GM19397 (cell line): Measurements from ENCODE around the gene PRMT7.

ENCODE experiments used
- ATAC-seq: cut with Tn5 transposase; IDR thresholded peaks from one replicate; pipeline ENCODE4 v1.9.1; 2021; ENCODE audit warnings: mild to moderate bottlenecking, moderate library complexity; ENCODE audit not compliant: unreplicated experiment

Gene PRMT7

DNA sequence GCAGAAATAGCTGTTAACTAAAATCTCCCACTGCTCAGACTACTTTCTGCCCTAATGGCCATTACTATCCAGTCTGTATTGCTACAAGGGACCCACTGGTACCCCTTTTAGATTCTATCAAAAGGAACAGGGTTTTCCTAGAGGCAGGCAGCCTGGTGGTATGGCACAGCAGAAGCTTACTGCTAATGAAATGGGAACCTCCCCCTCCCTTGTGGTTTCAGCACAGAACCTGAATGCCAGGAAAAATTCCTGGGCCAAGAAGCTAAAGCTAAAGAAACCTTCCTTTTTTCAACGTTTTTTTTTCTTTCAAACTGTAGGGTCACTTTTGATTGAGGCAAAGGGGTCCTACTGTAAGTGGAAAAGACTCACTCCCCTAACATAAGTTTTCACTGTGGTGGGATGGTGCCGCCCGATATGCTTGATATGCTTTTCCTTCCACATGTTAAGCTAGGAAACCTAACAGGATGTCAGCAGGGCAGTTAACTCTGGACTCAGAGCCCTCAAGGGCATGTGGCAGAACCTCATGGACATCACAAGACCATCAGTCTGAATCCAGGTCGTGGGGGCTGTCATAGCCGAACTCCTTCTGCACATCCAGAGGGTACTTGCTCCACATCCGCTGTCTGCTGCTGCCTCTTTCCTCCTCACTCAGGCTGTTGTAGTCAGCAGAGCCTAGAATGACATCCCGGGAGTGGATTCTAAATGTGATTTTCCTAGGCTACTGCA, 9.9 kb upstream of the PRMT7 start:
- no peak for ATAC-seq

DNA sequence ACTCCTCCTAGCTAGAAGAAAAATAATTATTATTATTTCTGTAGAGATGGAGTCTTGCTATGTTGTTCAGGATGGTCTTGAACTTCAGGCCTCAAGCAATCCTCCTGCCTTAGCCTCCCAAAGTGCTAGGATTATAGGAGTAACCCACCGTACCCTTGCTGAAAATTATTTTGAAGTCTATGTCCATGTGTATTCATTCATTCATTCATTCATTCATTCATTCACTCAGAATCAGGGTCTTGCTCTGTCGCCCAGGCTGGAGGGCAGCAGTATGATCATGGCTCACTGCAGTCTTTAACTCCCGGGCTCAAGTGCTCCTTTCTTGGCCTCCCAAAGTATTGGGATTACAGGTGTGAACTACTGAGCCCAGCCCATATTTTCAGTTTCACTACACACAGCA, 4.2 kb upstream of the PRMT7 start:
- ATAC-seq, result no peak

DNA sequence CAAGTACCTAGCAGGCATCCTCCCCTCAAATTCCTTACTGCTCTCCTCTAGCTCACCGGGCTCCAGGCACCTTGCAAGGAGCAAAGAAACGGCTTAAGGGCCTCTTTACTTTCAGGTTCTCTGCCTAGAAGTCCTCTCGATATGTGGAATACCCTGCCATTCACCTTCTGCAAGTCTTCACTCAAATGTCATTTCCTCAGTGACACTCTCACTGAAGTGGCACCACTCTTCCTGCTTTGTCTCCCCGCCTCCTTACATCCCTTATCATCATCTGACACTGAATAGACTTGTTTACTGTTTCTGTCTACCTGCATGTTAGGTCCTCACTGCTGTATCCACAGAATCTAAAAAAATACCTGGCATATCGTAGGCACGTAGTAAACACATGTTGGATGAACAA, 1.0 kb upstream of the PRMT7 start:
- no peak for ATAC-seq

DNA sequence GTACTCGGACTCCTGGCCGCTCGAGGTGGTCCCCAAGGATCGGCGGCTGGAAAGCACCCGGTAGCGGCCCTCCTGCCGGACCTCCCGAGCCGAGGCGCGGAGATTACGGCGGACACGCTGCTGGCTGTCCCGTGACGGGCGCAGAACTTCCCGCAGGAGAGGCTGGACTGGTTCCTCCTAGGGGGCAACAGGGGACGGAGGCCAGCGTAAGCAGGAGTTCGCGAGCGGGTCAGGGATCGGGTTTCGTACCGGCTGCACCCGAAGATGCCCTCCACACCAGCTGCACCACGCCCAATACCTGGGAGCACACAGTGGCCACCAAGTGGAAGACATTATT, 414 bp upstream of the PRMT7 start:
- peak; percentile 30 for ATAC-seq

DNA sequence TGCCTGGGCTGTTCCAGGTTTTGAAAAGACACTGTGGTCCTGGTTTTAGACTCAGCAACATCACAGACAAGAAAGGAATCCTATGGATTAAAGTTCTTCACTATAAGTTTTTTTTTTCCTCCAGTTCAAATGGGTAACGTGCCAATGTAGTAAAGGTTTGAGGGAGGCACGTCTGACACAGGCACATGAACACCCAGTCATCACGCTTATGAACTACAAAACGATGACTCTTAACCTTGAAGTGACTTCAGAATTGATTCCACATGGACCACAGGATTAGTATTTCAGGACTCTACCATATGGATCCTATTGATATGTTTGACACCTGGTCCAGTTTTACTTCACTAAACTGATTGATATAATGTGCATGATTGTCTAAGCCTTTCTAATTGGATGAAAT, 2.3 kb downstream of the PRMT7 start:
- no peak for ATAC-seq

DNA sequence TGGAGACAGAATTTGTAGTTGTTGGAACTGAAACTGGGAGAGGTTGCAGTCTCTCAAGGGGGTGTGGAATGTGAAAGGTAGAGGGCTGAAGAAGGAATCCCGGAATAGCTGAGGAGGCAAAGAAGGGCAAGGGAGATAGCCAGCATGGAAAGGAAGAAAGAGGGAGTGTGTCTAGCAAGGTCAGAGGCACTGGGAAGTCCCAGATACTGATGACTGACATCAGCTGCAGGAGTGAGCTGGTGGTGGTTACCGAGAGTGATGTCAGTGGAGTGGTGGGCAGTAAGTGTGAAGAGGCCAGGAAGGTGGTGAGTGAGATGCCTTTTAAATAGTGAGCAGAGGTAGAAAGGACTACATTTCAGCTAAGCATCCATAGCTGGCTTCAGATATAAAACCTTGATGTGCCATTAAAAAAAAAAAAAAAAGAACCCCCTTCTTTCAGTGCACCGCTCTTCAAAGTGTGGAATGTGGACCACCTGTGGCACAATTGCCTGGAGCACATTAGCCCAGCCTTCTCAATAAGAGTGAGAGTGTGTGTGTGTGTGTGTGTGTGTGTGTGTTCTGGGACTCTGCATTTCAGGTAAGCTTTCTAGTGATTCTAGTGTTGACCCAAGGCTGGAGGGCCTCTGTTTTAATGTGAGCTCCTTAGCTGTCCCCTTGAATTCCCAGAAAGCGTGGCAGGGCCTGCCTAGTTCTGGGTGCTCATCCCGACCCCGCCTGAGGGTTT, 8.5 kb downstream of the PRMT7 start:
- ATAC-seq, result no peak

DNA sequence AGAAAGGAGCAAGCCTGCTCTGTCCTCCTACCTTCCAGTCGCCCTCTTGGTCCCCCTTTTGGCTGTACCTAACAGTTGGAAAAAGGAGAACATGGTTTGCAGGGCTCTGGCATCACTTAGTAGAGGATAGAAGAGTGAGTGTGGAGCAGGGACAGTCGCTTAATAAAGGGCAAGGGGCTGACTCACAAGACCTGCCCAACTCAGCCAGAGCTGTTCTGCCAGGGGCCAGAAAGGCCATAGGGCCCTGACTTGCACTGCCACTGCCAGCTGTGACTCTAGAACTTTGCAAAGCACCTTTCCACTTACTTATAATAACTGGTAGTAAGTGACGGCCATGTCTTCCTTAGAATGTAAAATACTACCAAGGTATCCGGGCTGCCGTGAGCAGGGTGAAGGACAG, 13.5 kb downstream of the PRMT7 start:
- no peak for ATAC-seq

DNA sequence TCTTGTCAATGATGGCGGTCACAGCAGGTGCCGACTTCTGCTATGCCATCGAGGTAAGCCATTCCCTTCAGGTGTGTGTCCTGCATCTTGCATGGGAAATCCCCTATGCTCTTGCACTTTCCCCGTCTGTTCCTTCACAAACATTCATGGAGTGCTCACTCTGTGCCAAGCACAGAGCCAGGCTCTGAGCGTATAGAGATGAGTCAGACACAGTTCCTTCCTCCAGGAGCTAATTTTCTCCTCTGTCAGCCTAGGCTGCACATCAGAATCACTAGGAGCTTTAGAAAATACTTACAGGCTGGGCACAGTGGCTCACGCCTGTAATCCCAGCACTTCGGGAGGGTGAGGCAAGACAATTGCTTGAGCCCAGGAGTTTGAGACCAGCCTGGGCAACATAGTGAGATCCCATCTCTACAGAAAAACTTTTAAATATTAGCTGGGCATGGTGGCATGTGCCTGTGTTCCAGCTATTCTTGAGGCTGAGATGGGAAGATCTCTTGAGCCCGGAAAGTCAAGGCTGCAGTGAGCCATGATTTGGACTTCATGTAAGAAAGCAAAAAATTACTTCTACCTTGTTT, 14.1 kb downstream of the PRMT7 start:
- ATAC-seq, result no peak

DNA sequence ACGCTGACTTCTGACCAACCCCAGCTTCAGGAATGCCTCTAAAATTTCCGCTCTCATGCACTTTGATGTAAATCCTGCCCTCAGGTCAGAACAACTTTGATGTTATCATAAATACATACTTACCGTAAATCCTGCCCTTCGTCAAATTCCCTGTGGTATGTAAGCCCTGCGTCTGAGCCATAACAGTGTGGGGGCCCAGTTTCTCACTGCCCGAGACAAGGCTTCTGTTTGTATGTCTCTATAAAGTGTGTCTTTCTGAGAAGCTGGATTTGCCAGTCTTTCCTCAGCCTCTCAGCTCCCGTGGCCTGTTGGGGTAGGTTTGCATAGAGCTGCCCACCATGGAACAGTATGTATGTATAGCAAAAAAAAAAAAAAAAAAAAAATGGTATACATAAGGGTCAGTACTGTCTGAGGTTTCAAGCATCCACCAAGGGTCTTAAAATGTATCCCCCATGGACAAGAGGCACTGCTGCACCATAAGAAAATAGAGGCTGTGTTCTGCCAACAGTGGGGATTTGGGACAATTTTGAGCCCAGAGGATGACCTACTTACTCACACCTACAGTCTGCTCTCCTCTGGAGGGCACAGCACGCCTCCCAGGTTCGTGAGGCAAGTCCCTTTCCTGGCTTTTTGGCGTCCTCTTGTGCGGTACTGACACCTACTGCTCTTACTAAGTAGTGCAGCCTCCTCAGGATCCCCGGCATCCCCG, 17.5 kb downstream of the PRMT7 start:
- ATAC-seq, result no peak

DNA sequence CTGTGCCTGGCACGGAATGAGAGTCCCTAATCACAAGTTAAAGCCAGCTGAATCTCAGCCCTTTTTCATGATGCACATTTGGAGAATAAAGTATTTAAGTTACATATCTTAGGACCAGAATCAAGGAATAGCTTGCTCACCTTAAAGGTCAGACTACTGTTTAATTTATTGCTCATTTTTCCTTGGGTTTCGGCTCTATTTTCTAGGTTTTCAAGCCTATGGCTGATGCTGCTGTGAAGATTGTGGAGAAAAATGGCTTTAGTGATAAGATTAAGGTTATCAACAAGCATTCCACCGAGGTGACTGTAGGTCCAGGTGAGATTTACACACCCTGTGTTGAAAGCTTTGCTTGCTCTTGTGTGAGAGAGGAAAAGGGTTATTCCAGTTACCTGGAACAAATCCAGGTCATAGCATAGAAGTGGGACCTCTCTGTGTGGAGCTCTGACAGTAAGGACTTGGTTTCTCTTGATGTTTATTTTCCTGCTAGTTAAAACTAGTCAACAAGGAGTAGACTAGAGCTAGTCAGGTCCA, 18.1 kb downstream of the PRMT7 start:
- ATAC-seq, result no peak

DNA sequence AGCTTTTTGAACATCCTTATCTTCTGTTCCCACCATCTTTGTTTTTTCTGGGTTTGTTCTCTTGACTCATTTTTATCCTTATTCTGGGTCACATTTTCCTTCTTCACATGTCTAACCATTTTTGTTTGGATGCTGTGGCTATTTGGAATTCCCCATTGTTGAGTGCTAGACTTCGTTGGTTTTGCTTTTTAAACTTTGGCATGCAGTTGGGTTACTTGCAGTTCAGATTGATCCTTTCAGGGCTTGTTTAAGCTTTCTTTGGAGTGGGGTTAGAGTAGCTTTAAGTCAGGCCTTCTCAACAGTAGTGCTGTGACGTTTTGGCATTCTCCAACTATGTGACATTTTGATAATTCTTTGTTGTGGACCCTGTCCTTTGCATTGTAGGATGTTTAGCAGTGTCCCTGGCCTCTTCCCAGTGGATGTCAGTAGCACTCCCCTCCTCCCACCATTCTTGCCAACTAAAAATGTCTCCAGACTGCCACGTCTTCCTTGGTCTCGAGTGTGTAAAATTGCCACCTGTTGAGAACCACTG, 21.1 kb downstream of the PRMT7 start:
- no peak for ATAC-seq

DNA sequence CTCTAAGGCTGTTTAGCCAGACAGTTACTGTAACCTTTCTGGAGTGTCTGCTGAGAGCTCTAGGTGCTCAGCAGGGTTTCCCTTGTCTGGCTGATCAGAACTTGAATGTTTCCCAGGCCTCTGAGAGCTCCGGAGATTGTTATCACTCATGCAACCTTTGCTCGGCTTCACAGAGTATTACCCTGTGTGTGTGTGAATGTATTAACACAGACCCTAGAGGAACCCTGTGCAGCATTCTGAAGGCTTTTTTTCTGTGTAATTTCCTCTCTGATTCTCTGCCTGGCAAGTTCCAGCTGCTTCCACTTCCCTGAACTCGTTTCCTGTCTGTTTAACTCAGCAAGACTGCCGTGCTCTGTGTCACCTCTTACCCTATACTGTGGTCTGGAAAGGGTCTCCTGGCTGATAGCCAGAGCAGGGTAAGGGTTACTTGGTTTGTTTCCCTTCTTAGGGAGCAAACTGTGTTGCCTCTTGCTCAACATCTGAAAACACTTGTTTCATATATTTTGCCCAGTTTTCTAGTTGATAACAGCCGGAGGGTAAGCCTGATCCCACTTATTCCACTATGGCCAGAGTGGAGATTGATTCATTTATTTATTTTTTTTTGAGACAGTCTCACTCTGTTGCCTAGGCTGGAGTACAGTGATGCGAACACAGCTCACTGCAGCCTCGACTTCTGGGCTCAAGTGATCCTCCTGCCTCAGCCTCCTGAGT, 21.7 kb downstream of the PRMT7 start:
- ATAC-seq, result no peak

DNA sequence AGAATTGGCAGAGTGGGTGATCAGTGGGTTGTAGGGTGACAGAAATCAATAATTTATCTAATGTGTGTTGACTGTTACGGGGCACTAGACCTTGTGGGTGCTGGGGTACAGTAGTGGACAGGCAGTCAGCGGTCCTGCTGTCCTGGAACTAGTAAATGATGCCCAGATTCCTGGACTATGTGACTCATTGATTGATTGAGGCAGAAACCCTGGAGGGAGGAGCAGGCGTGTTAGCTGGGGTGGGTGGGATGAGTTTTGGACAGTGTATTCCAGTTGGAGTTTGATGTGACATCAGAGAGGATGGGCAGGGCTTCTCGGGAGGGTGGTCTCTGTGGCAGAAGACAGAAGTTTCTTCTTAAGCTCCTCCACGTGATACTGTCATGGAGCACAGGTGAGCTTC, 24.4 kb downstream of the PRMT7 start:
- ATAC-seq, result no peak

DNA sequence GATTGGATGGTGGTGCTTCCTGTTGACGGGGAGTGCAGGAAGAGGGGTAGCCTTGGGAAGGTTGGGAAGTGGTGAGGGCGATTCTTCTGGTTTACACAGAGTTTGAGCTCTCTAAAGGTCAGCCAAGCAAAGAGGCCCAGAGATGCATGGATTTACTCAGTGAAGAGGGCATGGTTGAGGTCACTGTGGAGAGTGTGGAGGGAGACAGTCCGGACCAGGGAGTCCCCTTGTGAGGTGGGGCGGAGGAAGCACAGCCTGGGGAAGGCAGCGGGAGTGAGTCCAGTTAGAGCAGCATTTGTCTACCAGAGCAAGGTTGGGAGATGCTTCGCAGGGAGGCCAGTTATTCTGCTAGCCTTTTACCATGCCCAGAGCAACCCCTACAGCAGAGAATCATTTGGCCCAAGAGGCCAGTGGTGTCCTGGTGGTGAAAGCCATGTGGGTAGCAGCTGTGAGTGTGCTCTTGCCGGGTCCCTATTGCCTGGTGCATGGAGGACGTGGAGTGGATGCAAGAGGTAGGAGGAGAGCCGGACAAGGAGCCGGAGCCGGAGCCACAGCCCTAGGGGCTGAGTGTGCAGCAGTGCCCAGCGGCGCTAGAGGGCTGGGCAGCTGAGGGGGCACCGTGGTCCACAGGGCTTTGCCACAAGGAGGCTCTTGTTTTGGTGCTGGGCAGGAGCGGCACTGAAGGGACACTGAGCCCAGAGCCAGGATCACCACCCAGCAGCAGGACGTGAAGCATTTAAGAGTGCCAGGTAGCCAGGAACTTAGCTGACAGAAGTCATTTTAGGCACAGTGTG, 27.7 kb downstream of the PRMT7 start:
- no peak for ATAC-seq

DNA sequence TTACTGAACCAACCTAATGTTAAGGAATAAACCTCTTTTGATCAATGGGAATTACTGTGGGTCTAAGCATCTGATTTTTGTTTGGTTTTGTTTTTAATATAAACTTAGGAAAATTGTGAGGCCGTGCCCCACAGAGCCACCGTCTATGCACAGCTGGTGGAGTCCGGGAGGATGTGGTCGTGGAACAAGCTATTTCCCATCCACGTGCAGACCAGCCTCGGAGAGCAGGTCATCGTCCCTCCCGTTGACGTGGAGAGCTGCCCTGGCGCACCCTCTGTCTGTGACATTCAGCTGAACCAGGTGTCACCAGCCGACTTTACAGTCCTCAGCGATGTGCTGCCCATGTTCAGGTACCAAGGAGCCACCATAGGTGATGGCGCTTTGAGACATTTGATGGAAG, 28.4 kb downstream of the PRMT7 start:
- ATAC-seq, result no peak

DNA sequence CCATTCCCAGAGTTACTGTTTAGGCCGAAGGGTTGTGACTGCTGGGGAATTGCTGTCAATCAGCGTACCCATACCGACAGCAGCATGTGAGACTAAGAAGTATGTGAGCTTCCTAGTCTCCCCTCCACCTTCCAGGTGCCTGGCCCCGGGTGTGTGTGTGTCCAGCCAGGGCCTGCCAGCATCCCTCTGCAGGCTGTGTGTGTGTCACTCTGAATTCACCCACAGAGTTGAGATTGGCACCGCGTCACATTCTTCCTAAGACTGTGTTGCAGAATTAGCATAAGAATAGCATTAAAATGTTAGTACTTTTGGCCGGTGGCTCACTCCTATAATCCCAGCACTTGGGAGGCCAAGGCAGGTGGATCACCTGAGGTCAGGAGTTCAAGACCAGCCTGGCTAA, 31.8 kb downstream of the PRMT7 start:
- ATAC-seq, result no peak

DNA sequence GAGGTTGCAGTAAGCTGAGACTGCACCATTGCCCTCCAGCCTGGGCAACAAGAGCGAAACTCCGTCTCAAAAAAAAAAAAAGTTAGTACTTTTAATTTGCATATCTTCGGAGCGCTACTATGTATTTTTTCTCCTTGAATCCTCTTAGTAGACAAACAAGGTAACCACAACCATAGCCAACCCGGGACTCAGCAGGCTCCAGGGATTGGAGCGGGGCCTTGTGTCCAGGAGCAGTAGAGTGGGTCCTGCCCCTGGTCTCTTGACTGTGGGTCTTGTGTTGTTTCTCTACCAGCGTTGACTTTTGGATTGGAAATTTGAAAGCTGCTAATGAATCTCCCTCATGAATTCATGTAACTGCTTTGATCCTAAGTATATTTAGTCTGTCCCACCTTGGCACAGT, 32.3 kb downstream of the PRMT7 start:
- no peak for ATAC-seq

DNA sequence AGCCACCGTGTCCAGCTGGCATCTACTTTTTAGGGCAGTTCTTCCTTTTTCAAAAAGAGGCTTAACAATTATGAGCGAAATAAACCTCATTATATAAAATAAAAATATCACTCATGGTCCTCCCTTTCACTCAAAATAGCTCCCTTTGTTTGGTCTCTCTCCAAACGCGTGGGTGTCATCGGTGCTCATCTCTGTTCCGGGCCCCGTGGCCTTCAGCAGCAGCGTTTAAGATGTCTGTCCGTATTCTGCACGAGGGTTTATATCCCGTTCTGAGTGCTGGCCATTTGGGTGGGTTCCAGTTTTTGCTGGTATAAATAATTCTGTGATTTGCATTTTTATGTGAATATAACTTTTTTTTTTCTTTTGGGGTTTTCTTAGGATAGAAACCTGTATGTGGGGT, 33.4 kb downstream of the PRMT7 start:
- no peak for ATAC-seq

DNA sequence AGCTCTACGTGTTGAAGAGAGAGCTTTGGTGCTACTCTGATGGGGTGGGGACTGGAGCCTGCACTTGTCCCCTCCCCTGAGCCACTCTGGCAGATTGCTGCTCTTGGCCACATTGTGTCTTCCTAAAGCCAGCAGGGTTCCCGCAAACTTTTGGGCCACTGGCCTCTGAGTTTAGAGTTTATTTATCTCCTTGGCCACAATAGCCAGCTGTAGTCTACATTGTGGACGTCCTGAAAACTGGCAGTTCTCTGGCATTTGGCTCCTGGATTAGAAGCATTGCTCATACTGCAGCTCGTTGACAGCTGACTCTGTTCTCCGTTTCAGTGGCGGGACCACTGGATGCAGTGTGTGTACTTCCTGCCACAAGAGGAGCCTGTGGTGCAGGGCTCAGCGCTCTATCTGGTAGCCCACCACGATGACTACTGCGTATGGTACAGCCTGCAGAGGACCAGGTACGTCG, 34.6 kb downstream of the PRMT7 start:
- ATAC-seq, result no peak
